ENCODE data around the gene DNAI1. TPM values are rescaled to one million over a fixed set of nuclear protein-coding genes. Genes with fewer than 3 reads are reported as not detected.
A peak's percentile ranks its signal among the peaks of the same experiment; 100 is the strongest.

DNAI1 gene
- total RNA-seq, 4 donors from 2014 or later: 0.42 to 3.9 (median 0.66) TPM; not detected in 1

- Histone ChIP-seq H3K36me3 (peaks cover 0 to 7% (median 0%) of the 10 kb centered on the region in 3 donors), H3K27me3 (no peaks in the 10 kb centered on the region), H3K9me3 (no peaks in the 10 kb centered on the region), H3K27ac (no peak overlapping the region), H3K4me3 (no peak overlapping the region), H3K4me1 (peaks cover 0 to 4% (median 0%) of the 10 kb centered on the region in 4 donors)
- no peak for TF ChIP-seq CTCF (IDR thresholded peaks at IDR 0.05)
- no peak for TF ChIP-seq EP300 (IDR thresholded peaks at IDR 0.05)
- TF ChIP-seq POLR2A (IDR thresholded peaks at IDR 0.05): no peak
- no peak for DNase-seq (ENCODE audit: low spot score in 2 of 2)
- 66 to 73% methylated on average over 4 of the region's 4 CpGs for WGBS, 2 donors
Measured at GRCh38 chr9:34419716-34420504, 38.7 kb upstream of the DNAI1 start.

- peaks cover 0 to 10% (median 0%) of the 10 kb centered on the region in 3 donors for H3K36me3 ChIP-seq
- TF ChIP-seq POLR2A (IDR thresholded peaks at IDR 0.05): no peak
- no peak for TF ChIP-seq EP300 (IDR thresholded peaks at IDR 0.05)
- TF ChIP-seq CTCF (IDR thresholded peaks at IDR 0.05): no peak
- H3K4me1 ChIP-seq: peaks cover 0 to 24% (median 4%) of the 10 kb centered on the region in 4 donors
- H3K9me3 ChIP-seq: no peaks in the 10 kb centered on the region
- no peaks in the 10 kb centered on the region for H3K27me3 ChIP-seq
- WGBS, 2 donors: 80 to 81% methylated on average over 5 of the region's 5 CpGs
- no peak overlapping the region for H3K4me3 ChIP-seq
- DNase-seq (ENCODE audit: low spot score in 2 of 2): no peak
- no peak overlapping the region for H3K27ac ChIP-seq
Measured at GRCh38 chr9:34426347-34427074, 32.1 kb upstream of the DNAI1 start.

- no peak for DNase-seq (ENCODE audit: low spot score in 2 of 2)
- Histone ChIP-seq H3K27ac (no peak overlapping the region), H3K27me3 (no peaks in the 10 kb centered on the region), H3K4me1 (peaks cover 0 to 31% (median 4%) of the 10 kb centered on the region in 4 donors), H3K36me3 (peaks cover 0 to 10% (median 0%) of the 10 kb centered on the region in 3 donors), H3K9me3 (no peaks in the 10 kb centered on the region), H3K4me3 (no peak overlapping the region)
- TF ChIP-seq CTCF (IDR thresholded peaks at IDR 0.05): no peak
- 32 to 56% methylated on average over 2 of the region's 2 CpGs for WGBS, 2 donors
Measured at GRCh38 chr9:34428325-34428958, 30.2 kb upstream of the DNAI1 start.

- Histone ChIP-seq H3K36me3 (peaks cover 0 to 7% (median 0%) of the 10 kb centered on the region in 3 donors), H3K4me3 (no peak overlapping the region), H3K4me1 (peaks cover 0 to 31% (median 4%) of the 10 kb centered on the region in 4 donors), H3K27ac (no peak overlapping the region), H3K27me3 (no peaks in the 10 kb centered on the region), H3K9me3 (no peaks in the 10 kb centered on the region)
- 22 to 42% methylated on average over 4 of the region's 4 CpGs for WGBS, 2 donors
- peak in 1 of 2 donors; percentile 26 for DNase-seq (ENCODE audit: low spot score in 2 of 2)
- TF ChIP-seq EP300 (IDR thresholded peaks at IDR 0.05): no peak
- no peak for TF ChIP-seq POLR2A (IDR thresholded peaks at IDR 0.05)
- no peak for TF ChIP-seq CTCF (IDR thresholded peaks at IDR 0.05)
Measured at GRCh38 chr9:34430843-34431437, 27.7 kb upstream of the DNAI1 start.

Measured in tibial nerve (tissue), 4 donors.